NCI-H526 (cell line): Measurements from ENCODE around the gene GARIN5A.
A peak's percentile ranks its signal among the peaks of the same experiment; 100 is the strongest.

Experiments used
- DNase-seq, 2 experiments: peaks; one replicate each; lab custom pipeline; 2025; lab: John Stamatoyannopoulos, UW

Gene GARIN5A

DNA sequence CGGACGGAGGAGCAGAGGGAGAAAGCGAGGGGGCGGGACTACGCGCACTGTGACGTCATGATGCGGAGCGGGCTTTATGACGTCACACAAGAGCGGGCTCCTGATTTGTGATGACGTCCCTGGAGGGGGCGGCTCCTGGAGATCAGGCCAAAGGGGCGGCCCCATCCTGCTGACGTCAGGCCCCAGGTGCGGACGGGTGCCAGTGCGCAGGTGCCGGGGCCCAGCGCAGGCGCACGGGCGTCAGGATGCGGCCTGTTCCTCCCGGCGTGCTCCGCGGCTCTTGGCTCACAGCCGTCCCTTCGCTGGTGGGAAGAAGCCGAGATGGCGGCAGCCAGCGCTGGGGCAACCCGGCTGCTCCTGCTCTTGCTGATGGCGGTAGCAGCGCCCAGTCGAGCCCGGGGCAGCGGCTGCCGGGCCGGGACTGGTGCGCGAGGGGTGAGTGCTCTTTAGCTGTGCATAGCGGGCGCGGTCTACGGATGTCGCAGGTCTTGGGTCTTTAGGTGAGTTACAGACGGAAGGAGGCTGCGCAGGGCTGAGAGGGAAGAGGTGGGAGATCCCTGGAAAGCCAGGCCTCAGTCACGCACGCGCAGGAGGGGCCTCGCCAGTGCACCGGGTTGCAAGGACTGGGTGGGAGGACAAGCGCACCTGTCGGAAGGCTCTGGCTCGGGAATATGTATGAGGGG is at the start of gene GARIN5A, which contains the start of gene EMC10:
TSS of gene GARIN5A (minus strand) at position 625 of the 683 bp plus-strand sequence. CDS start at position 165, 460 bp downstream.
TSS of gene EMC10 (plus strand) at position 284 of the 683 bp plus-strand sequence. CDS start at position 322, 38 bp downstream.
- peak; percentile 94 to 97 for DNase-seq

DNA sequence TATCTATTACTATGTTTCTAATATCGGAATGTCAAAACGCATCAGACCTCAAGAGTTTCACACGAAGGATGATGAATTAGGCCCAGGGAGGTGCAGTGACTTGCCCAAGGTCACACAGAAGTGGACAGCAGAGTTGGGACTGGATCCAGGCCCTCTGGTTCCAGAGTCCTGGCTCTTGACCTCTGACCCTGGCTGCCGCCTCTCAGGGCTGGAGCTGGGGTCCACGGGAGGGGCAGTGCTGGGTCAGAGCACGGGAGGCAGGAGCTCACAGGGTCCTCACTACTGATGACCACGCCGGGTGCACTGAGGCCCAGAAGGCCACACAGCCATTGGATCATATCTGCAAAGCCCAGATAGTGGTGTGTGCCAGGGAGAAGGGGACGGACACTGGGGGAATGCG is 46.2 kb upstream of the GARIN5A start:
- DNase-seq: no peak

DNA sequence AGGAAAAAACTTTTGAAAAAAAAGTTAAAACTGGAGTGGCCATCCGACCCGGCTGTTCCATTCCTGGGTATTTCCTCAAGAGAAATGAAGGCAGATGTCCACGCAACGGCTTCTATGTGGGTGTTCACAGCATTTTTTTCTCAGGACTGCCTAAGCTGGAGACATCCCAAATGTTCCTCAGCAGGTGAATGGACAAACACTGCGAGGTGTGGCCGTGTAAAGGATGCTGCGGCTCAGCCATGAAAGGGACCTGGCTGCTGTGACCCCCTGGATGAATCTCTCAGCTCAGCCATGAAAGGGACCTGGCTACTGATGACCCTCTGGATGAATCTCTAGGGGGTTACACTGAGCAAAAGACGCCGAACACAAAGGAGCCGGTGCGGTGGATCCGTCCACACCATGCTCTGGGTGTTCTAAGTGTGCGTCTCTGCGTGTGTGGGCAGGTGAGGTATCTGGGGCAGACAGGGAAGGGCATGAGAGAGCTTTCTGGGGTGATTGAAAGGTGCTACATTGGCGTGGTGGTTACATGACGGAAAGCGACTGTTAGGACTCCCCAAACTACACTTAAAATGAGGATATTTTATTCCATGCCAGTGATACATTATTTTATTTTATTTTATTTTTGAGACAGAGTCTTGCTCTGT is 44.3 kb upstream of the GARIN5A start:
- DNase-seq: no peak

DNA sequence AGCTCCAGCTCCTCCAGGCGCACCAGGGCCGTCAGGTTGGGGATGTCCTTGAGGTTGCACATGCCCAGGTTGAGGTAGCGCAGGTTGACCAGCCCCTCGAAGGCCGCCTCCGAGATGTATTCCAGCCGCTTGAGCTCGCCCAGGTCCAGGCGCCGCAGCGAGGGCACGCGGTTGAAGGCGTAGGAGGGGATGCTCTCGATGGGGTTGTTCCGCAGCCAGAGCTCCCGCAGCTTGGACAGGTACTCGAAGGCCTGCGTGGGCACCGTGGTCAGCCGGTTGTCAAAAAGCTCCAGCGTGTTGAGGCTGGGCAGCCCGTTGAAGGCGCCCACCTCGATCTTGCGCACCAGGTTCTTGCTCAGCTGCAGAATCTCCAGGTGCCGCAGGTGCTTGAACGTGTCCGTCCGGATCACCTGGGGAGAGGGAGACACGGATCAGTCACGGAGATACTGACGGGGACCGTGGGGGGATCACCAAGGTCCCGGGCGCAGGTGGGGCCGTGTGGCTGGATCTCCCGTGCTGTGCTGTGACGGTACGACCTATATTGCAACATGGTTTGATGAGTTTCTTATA is 42.4 kb upstream of the GARIN5A start:
- no peak for DNase-seq

DNA sequence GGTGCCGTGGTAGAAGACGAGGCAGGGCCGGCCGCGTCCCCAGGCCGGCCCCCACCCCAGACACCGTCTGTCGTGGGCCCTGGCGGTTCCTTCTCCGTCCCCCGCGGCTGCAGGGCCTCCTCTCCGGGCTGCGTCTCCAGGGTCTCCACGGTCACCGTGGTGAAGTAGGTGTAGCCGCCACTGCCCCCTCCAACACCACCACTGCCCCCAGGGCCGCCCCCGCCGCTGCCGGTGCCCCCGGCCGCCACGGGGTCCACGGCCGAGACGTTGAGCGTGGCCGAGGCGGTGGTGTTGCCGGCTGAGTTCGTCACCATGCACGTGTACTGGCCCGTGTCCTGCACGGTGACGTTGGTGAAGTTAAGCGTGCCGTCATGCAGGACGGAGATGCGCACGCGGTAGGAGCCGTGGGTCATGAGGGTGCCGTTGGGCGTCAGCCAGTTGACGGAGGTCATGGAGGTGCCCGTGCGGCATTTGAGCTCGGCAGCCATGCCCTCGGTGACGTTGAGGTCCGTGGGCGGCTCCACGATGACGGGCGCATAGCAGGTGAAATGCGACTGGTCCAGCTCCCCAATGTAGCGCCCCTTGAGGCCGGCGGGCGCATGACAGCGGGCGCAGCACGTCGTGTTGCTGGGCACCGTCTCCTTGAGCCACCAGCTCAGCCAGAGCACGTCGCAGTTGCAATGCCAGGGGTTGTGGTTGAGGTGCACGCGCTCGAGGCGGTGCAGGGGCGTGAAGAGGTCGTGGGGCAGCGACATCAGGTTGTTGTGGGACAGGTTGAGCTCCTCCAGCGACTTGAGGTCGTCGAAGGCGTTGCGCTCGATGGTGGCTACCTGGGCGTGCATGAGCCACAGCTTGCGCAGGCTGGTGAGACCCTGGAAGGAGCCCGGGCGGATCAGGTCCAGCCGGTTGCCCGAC is 41.7 kb upstream of the GARIN5A start:
- DNase-seq: no peak

DNA sequence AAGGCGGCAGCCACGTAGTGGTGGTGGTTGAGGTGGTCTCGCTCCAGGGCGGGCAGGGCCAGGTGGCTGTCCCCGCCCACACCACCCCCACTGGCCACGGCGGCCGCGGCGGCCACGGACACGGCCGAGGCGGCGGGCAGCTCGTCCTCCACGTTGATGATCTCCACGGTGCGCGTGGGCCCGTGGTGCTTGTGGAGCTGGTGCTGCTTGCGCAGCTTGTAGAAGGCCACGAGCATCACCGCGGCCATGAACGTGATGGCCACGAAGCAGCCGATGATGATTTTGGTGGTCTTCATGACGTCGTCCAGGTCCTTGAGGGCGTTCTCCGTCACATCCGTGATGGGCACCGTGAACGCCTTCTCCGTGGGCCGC is 41.0 kb upstream of the GARIN5A start:
- no peak for DNase-seq

DNA sequence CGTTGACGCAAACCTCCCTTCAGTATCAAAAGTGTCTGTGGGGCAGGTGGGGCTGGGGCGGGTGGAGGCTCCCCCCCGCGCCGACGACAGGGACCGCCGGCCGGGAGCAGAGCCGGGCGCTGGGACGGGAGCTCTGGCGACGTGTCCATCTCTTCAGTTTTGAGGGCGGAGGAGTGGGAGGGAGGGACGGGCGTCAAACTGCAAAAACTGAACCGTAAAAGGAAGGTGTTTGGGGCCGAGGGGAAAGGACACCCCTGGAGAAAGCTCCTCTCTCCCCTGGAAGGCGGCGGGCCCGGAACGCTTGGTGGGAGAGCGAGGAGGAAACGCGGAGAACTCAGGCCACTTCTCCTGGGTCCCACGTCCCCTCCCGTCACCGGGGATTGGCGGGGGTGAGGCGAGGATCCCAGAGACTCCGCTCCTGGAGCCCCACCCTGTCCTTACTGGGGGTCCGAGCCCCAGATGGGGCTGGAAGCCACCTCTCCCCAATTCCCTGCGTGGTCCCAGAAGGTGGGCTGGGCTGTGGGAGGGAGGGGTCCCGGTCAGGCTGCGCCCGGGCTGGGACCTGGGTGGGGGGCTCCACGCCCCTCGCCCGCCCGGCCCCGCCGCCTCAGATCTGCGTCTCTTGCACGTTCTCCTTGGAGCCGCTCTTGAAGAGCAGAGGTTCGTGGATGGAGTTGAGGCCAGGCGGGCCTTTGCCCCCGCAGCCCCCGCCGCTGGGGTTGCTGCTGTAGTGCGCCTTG is 40.5 kb upstream of the GARIN5A start:
- DNase-seq: no peak

DNA sequence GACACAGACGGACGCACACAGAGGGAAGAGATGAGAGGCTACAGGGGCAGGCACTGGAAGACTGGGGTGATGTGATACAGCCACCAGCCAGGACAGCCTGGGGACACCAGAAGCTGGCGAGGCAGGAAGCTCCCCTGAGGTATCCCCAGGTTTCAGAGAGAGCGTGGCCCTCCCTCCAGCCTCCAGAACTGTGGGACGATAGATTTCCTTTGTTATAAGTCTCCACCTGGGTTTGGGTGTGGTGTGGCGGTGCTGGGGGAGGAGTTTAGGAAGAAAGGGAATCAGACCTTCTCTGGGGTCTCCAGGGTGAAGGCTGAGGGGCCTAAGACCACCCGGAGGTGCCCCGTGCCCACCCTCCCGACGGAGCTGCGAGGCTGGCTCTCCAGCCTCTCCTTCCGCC is 39.8 kb upstream of the GARIN5A start:
- DNase-seq: no peak

DNA sequence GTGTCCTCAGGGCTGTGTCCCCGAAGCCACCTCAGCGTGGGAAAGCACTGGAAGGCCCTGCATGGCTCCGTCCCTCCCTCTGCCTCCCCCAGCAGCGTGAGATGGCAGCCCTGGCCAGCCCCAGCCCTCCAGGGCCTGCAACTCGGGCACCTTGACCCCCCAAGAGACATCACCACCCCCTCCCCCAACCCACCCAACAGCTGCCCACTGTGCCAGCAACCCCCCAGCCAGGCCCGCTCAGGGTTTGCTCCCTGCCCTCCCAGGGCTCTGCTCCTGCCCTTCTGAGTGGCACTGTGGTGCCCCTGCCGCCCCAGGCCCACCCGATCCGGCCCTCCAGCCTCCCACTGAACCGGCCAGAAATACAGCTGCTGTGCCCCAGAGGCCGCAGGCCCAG is 38.5 kb upstream of the GARIN5A start:
- DNase-seq: no peak

DNA sequence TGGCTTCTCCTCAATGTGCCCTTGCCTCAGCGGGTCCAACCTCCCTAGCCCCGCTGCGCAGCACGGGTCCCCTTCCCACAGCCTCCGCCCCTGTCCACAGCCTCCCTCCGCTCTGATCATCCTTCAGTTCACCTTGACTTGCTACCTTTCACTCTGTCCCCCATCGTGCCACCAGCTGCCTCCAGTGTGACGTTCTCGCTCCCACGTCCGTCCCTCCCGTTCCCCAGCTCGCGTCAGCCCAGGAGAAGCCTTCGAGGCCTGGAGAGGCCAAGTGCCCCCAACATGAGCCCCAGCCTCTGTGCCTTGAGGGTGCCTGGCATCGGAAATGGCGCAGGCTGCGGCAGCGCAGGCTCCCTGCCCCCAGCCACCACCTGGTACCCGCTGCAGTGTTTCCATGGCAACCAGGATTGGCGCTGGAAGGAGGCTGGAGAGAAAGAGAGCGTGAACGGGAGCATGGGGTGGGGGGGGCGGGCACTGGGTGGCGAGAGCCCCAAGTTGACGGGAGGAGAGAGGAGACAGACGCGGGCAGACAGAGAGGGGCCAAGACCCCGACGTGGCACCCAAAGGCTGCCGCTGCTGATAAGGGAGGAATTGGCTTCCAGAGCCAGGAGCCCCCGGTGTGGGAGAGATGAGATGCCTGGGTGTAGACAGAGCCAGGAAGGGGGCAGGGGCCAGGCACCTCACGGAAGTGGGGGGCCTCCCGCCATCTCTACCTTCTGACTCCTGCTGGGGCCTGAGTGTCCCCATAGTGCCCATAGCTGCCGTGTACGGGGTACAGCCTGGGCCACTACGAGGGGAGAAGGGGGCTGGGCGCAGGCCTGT is 37.9 kb upstream of the GARIN5A start:
- DNase-seq: peak in 1 of 2 experiments; percentile 11

DNA sequence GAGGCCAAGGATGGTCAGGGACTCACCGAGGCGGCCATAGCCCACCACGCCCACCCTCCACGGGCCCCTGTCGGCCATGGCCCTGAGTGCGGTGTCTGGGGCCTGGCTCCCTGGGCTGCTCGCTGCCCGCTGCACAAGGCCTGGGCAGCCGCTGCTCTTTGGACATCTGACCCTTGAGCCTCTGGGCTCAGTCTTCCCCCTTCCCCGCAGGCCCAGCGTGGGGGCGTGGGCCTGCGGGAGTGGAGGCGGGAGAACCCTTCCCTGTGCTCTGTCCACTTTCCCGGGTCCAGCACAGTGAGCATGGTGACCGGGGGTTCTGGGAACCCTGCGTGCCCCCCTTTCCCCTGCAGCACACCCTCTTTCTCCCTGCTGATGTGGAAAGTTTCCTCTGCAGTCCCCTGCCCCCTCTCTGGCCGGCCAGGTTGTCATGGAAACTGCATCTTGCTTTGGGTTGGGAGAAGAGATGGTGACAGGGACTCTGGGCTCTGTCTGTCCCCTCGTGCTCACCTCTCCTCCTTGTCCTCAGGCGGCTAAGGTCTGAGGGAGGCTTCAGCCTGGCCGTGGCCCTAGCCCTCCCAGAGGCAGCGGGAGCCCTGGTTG is 37.2 kb upstream of the GARIN5A start, which contains the start of gene ASPDH:
TSS of gene ASPDH (minus strand) at position 168 of the 600 bp plus-strand sequence. CDS start at position 78, 90 bp downstream.
- DNase-seq: no peak

DNA sequence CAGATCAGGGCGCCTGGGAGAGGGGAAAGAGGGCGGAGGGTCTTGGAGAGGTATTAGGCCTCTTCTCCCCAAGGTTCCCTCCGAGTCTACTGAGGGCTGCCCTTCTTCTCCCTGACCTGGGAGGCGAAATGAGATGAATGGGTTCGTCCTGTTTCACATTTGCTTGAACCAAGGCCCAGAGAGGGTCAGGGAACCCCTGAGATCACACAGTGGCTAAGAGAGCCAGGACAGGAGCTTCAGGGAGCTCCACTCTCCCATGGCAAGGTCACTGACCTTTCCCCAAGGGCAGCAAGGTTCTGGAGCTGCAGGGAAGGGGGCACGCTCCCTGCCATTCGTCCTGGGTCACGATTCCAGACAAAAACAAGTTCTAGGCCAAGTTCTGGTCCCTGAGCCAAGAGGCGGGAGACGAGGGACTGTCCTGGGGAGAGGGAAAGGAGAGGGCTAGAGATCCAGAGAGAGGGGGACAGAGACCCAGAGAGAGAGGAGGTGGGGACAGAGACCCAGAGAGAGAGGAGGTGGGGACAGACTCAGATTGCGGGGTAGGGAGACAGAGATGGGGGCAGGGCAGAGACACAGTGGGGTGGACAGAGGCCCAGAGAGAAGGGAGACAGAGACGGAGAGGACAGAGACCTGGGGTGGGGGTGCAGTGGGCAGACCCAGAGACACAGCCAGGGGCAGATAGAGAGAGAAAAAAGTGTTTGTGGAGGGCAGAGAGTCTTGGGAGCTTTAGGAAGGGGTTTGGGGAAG is 36.5 kb upstream of the GARIN5A start:
- no peak for DNase-seq

DNA sequence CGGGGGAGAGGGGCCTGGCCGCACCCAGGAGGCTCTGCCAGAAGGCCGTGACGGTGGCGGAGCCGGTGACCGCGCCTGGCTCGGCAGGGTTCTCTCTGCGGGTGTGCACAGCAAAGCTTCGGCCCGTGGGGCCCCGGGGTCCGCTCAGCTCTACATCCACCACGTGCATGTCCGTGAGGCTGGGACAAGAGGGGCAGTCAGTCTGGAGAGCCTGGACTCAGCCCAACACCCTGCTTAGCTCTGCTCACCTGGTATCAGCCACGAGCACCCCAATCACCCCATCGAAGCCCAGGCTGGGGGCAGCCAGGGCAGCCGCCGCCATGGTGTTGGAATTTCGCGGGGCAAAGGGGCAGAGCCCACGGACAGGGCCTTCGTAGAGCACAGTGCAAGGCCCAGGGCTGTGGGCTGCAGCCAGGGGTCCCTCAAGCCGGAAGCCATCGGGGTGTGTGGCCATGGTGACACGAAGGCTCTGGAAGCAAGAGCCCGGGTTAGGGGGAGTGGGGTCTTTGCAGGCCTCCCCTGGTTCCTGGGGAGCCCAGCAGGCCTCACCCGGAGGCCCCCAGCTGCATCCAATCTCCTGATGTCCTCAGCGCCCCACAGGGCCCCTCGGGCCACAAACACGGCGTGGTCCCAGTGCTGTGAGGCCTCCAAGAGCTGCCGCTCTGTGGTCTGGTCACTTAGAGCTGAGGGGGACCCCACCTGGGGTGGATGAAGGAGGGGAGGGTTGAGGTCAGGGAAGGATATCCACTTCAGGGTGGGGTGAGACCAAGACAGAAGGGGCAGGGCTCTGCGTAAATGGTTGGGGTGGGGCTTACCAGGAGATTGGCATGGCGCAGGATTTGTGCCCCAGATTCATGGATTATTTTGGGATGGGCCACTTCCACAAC is 35.7 kb upstream of the GARIN5A start:
- no peak for DNase-seq

DNA sequence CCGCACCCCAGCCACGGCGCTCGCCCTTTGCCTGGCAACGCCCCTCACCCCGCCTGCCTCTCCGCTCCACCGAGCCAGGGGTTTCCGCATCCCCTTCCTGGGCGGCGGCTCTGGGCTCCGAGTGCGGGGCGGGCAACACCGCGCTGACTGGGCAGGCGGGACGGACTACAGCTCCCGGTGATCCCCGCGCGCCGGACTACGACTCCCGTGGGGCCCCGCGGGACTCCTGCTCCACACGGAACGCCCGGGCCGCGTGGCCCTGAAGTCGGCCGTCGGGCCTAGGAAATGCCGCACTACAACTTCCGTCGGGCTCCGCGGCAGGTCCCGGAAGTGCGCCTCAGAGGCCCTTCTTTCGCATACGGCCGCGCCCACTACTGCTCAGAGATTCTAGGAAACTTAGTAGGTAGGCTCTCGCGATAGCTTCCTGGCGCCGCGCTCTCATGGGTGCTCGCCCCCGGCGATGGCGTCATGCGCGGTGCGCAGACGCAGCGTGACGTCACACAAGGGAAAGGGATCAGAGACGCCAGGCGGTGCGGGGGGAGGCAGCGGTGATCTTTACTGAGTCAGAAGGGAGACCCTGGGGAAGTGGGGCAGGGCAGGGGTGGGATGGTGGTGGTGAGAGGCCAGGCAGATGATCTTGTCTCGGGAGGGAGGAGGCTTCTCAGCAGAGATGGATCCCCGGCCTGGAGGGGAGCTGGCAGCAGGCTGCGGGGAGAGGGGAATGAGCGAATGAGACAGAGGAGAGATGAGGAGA is 34.6 kb upstream of the GARIN5A start, which contains the start of gene JOSD2:
TSS of gene JOSD2 (minus strand) at position 123 of the 754 bp plus-strand sequence. CDS start 760 bp downstream, outside the sequence.
- DNase-seq: peak; percentile 96 to 99

DNA sequence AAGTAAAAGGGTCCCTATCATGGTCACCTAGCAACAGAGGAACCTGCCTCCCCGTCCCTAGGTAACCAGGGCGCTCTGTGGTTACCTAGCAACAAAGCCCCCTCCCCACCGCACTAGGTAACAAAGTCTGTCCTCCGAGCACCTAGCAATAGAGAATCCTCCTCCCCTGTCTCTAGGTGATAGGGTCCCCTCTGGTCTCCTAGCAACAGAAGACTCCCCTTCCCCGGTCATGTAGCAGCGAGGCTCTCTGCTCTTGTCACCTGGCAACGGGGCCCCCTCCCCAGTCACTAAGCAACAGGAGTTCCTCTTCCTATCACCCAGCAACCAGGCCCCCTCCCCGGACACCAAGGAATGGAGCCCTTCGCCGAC is 34.0 kb upstream of the GARIN5A start:
- DNase-seq: peak; percentile 87 to 91

DNA sequence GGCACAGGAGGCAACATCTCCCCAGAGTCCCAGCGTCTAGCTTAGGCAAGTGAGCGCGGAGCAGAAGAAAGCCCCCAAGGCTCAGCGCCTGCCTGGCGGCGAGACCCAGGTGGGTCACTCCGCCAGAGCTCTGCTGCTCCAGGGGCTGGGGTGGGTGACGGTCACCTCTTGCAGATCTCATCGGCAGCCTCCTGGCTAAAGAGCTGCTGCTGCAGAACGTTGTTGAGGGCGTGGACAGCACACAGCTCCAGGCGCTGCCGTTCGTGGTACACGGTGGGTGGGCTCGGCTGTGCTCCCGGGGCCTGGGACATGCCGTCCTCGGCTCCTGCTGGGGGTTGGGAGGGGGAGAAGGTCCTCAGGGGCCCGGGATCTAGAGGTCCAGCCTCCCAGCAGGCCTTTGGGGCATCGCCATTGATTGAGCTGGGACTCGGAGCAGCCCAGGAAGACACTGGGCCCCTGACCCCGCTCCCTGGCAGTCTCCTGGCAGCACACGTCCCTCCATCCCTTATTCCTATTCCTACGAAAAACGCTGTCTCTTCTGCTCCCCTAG is 33.5 kb upstream of the GARIN5A start:
- DNase-seq: no peak

DNA sequence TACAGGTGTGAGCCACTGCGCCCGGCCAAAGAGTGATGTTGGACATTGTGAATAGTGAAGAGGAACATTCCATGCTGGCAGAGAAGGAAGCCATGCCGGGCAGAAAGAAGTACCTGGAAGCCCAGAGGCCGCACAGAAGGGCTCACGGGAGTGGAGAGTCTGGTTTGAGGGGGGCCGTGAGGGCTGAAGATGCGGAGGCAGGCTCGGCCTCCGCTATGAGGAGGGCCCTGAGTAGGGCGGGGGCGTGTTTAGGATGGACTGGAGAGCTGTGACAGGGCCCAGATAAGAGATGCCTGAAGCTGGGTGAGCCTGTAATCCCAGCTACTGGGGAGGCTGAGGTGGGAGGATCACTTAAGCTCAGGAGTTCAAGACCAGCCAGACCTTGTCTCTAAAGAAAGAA is 32.7 kb upstream of the GARIN5A start:
- no peak for DNase-seq
